DND-41 (cell line): ENCODE data around the gene EMP1.

Source experiments
- EZH2 ChIP-seq: IDR thresholded peaks from 3 replicates; pipeline ENCODE4 v1.6.1; 2012; ENCODE audit warnings: borderline replicate concordance, low read depth, mild to moderate bottlenecking, moderate library complexity, low read length, inconsistent platforms; ENCODE audit not compliant: severe bottlenecking
- TF ChIP-seq, protein P1 (sequence below): IDR thresholded peaks from 2 replicates; pipeline ENCODE4 v1.5.1; 2012; ENCODE audit warnings: borderline replicate concordance, low read length, moderate library complexity, mild to moderate bottlenecking; ENCODE audit not compliant: poor library complexity, severe bottlenecking; ENCODE audit errors: extremely low read depth

DNA sequence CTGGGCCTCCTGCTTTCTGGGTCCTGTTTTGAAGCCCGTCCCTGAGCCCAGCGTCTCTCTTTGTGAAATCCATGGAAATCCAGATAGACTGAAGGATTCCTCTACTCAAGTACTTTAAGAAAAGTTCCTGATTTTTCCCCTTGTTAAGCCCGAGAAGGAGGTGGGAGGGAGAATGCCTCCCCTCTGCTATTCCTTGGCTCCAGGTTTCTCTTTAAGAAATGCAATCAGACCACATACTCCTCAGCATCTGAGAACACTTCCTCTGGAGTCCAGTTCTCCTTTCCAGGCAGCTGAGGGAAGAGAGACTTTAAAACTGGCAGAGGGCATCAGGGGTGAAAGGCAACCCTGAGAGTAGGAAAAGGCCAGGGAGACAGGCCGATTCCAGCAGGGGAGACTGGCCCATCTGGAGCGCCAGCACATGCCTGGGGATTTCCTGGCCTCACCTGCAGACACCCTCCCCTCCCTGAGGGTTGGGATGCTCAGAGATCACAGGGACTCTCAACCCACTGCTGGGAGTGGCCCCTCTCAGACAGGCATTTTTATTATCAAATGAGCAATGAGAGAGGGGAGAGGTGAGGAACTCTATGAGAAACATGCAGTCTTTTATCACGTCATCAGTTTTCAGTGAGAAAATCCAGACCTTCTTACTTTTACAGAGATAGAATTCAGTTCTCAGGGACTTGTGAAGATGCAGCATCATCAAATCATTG, 2.0 kb upstream of the EMP1 start:
- TF ChIP-seq, protein P1, sequence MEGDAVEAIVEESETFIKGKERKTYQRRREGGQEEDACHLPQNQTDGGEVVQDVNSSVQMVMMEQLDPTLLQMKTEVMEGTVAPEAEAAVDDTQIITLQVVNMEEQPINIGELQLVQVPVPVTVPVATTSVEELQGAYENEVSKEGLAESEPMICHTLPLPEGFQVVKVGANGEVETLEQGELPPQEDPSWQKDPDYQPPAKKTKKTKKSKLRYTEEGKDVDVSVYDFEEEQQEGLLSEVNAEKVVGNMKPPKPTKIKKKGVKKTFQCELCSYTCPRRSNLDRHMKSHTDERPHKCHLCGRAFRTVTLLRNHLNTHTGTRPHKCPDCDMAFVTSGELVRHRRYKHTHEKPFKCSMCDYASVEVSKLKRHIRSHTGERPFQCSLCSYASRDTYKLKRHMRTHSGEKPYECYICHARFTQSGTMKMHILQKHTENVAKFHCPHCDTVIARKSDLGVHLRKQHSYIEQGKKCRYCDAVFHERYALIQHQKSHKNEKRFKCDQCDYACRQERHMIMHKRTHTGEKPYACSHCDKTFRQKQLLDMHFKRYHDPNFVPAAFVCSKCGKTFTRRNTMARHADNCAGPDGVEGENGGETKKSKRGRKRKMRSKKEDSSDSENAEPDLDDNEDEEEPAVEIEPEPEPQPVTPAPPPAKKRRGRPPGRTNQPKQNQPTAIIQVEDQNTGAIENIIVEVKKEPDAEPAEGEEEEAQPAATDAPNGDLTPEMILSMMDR: no peak
- no peak for TF ChIP-seq EZH2
